Spleen (tissue), 11 donors: ENCODE data around the gene ANAPC7. TPM values are rescaled to one million over a fixed set of nuclear protein-coding genes. Genes with fewer than 3 reads are reported as not detected.

Experiments
- DNase-seq: peaks from one replicate; pipeline ENCODE4 v3.0.0-alpha.2; 2020
- H3K27ac ChIP-seq, 8 donors: fragments of 200-600 bp; sonication (generic) in 7 of 8; 1 replicate in 4 of 8; 2 replicates in 4 of 8; pipeline versions ENCODE4 v1.5.0 to v1.8.0; 2016 to 2021; ENCODE audit warnings: inconsistent platforms in 4 of 8, mild to moderate bottlenecking in 4 of 8, moderate library complexity in 1 of 8
- H3K27me3 ChIP-seq, 7 donors: fragments of 200-600 bp; sonication (generic) in 6 of 7; replicated peaks in 1 of 7; 1 replicate in 4 of 7; 2 replicates in 3 of 7; pipeline versions ENCODE4 v1.5.0 to v1.8.0; 2016 to 2021; ENCODE audit warnings: inconsistent platforms in 3 of 7, mild to moderate bottlenecking in 1 of 7
- H3K36me3 ChIP-seq, 6 donors: fragments of 200-600 bp; sonication (generic) in 5 of 6; 1 replicate in 4 of 6; 2 replicates in 2 of 6; pipeline versions ENCODE4 v1.5.0 to v1.8.0; 2016 to 2021; ENCODE audit warnings: inconsistent platforms in 2 of 6
- H3K4me1 ChIP-seq, 6 donors: fragments of 200-600 bp; sonication (generic) in 5 of 6; 1 replicate in 3 of 6; 2 replicates in 3 of 6; pipeline versions ENCODE4 v1.5.0 to v1.8.0; 2016 to 2021; ENCODE audit warnings: inconsistent platforms in 3 of 6
- H3K4me3 ChIP-seq, 8 donors: fragments of 200-600 bp; sonication (generic) in 7 of 8; 1 replicate in 4 of 8; 2 replicates in 4 of 8; pipeline versions ENCODE4 v1.5.0 to v1.8.0; 2016 to 2021; ENCODE audit warnings: inconsistent platforms in 4 of 8, mild to moderate bottlenecking in 4 of 8, moderate library complexity in 2 of 8
- H3K9me3 ChIP-seq, 8 donors: fragments of 200-600 bp; sonication (generic) in 7 of 8; 1 replicate in 4 of 8; 2 replicates in 4 of 8; pipeline versions ENCODE4 v1.5.0 to v1.8.0; 2016 to 2021; ENCODE audit warnings: inconsistent platforms in 4 of 8
- CTCF ChIP-seq, 11 experiments: fragments of 200-600 bp in 7 of 11; fragments of 450-650 bp in 4 of 11; sonication (generic) in 4 of 11; IDR thresholded peaks in 8 of 11; conservative IDR thresholded peaks in 3 of 11; 1 replicate in 7 of 11; 2 replicates in 4 of 11; pipeline versions ENCODE4 v1.4.0 to v1.8.0; 2016 to 2021; ENCODE audit warnings: antibody characterized with exemption in 11 of 11, inconsistent platforms in 4 of 11, mild to moderate bottlenecking in 1 of 11
- POLR2A ChIP-seq, 3 donors: fragments of 450-650 bp; IDR thresholded peaks; one replicate each; pipeline ENCODE4 v1.5.1; 2017; ENCODE audit warnings: antibody characterized with exemption in 3 of 3, mild to moderate bottlenecking in 1 of 3
- POLR2AphosphoS5 ChIP-seq, 3 donors: sonication (generic); formaldehyde crosslinking; IDR thresholded peaks; one replicate each; pipeline ENCODE4 v1.5.1; 2017; ENCODE audit warnings: antibody characterized with exemption in 3 of 3
- WGBS, 5 donors: extraction: QIAGEN DNeasy Blood & Tissue Kit in 3 of 5; methylation state at CpG; one replicate each; pipeline versions ENCODE4 v1.1.5 to v1.1.7; 2013 to 2018; 5-methylcytosine and 5-hydroxymethylcytosine counted together
- intact Hi-C: fragments of 100-400 bp; cut with DNase I; formaldehyde crosslinking; loops from one replicate; pipeline ENCODE4 v1.15.0; 2023; ENCODE audit warnings: low total_unique reads
- polyA plus RNA-seq, 3 donors: library from polyadenylated mRNA; stranded (reverse); fragments of 200-250 nt; gene quantifications; one replicate each; pipeline ENCODE4 v1.2.1, GENCODE V29; 2013
- total RNA-seq, 7 donors: library from RNA; depleted of rRNA in 3 of 7; stranded (reverse); fragments of >200 nt in 3 of 7; fragmentation: NEBNext Ultra II Directional in 4 of 7; extraction: Animal tissue kit (Norgen Biotek cat#: 25700) in 4 of 7; gene quantifications; one replicate each; pipeline versions ENCODE4 v1.1.0 to v1.2.1, GENCODE V29; 2016 to 2021
- donor health status: healthy with polysubstance abuse.
- donor health status: DM: no; HTN: no; CAD: no; lungs with moderate emphysema.
- donor health status: DM: no; HTN: no; CAD: no.
- donor health status: Bipolar disorder and iron deficiency.
- donor health status: healthy.
- donor health status: DM: no; HTN: no; CAD: no.
- donor health status: DM: yes; HTN: yes; CAD: no.

The ANAPC7 gene
- total and polyA plus RNA-seq, 10 donors = 32.2 to 78.0 (median 50.3) TPM

GRCh38 chr12:110335481-110336045, 67.9 kb downstream of the ANAPC7 start:
- peaks cover 0 to 13% (median 4%) of the 10 kb centered on the region in 6 donors for H3K4me1 ChIP-seq
- no peaks in the 10 kb centered on the region for H3K9me3 ChIP-seq
- no peak overlapping the region for H3K4me3 ChIP-seq
- no peak for DNase-seq
- peaks cover 12 to 100% (median 86%) of the 10 kb centered on the region in 6 donors for H3K36me3 ChIP-seq
- H3K27me3 ChIP-seq = no peaks in the 10 kb centered on the region
- TF ChIP-seq POLR2A (IDR thresholded peaks at IDR 0.05) (no peak), POLR2AphosphoS5 (IDR thresholded peaks at IDR 0.05) (no peak), CTCF (IDR thresholded peaks at IDR 0.05 in 8 of 11, conservative IDR thresholded peaks at IDR 0.05 in 3 of 11) (no peak)
- no peak overlapping the region for H3K27ac ChIP-seq
- intact Hi-C loops = no loop called here
- WGBS, 5 donors = 75 to 93% (median 88%) methylated on average over 4 of the region's 4 CpGs

- no peak overlapping the region for H3K4me3 ChIP-seq
- intact Hi-C loops = no loop called here
- H3K4me1 ChIP-seq = peaks cover 0 to 20% (median 8%) of the 10 kb centered on the region in 6 donors
- TF ChIP-seq POLR2AphosphoS5 (IDR thresholded peaks at IDR 0.05) (no peak), POLR2A (IDR thresholded peaks at IDR 0.05) (no peak), CTCF (IDR thresholded peaks at IDR 0.05 in 8 of 11, conservative IDR thresholded peaks at IDR 0.05 in 3 of 11) (no peak)
- H3K27me3 ChIP-seq = no peaks in the 10 kb centered on the region
- H3K27ac ChIP-seq = no peak overlapping the region
- peaks cover 6 to 100% (median 81%) of the 10 kb centered on the region in 6 donors for H3K36me3 ChIP-seq
- DNase-seq = no peak
- no peaks in the 10 kb centered on the region for H3K9me3 ChIP-seq
Measured at GRCh38 chr12:110333201-110333600, 70.3 kb downstream of the ANAPC7 start.

GRCh38 chr12:110330544-110330943, 73.0 kb downstream of the ANAPC7 start:
- peaks cover under 1 to 100% (median 83%) of the 10 kb centered on the region in 6 donors for H3K36me3 ChIP-seq
- TF ChIP-seq POLR2A (IDR thresholded peaks at IDR 0.05) (no peak), POLR2AphosphoS5 (IDR thresholded peaks at IDR 0.05) (no peak), CTCF (IDR thresholded peaks at IDR 0.05 in 8 of 11, conservative IDR thresholded peaks at IDR 0.05 in 3 of 11) (no peak)
- DNase-seq = no peak
- no peak overlapping the region for H3K4me3 ChIP-seq
- H3K27ac ChIP-seq = no peak overlapping the region
- no peaks in the 10 kb centered on the region for H3K27me3 ChIP-seq
- H3K4me1 ChIP-seq = peaks cover 0 to 20% (median 8%) of the 10 kb centered on the region in 6 donors
- no peaks in the 10 kb centered on the region for H3K9me3 ChIP-seq
- intact Hi-C loops = no loop called here

- Histone ChIP-seq H3K27ac (no peak overlapping the region), H3K4me1 (peaks cover 0 to 20% (median 8%) of the 10 kb centered on the region in 6 donors), H3K4me3 (no peak overlapping the region), H3K9me3 (no peaks in the 10 kb centered on the region), H3K36me3 (peaks cover 0 to 100% (median 82%) of the 10 kb centered on the region in 6 donors), H3K27me3 (no peaks in the 10 kb centered on the region)
- DNase-seq = no peak
- no peak for TF ChIP-seq CTCF (IDR thresholded peaks at IDR 0.05 in 8 of 11, conservative IDR thresholded peaks at IDR 0.05 in 3 of 11)
- no peak for TF ChIP-seq POLR2A (IDR thresholded peaks at IDR 0.05)
- no peak for TF ChIP-seq POLR2AphosphoS5 (IDR thresholded peaks at IDR 0.05)
- intact Hi-C loops = no loop called here
- 80 to 91% (median 85%) methylated on average over 3 of the region's 3 CpGs for WGBS, 5 donors
Measured at GRCh38 chr12:110330124-110330523, 73.4 kb downstream of the ANAPC7 start.
